Right forelimb (tissue), 1 donor: Measurements from ENCODE around the gene GRXCR2.

Source experiments
- DNase-seq: peaks from one replicate; pipeline ENCODE4 v3.0.0-alpha.2; 2018

Gene GRXCR2

DNA sequence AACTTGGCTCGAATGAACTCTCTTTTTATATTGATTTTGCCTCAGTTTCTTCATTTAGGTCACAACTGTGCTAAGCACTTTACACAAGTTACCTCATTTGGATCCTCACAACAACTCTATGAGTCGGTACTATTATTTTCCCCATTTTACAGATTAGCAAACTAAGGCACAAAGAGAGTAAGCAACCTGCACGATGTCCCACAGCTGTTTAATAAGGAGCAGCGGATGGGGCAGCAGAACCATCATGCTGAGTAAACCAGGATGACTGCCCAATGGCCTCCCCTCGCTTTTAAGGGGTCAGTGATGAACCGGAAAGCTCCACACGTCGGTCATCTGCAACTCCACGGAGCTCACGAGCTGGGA, 38.3 kb downstream of the GRXCR2 start:
- no peak for DNase-seq

DNA sequence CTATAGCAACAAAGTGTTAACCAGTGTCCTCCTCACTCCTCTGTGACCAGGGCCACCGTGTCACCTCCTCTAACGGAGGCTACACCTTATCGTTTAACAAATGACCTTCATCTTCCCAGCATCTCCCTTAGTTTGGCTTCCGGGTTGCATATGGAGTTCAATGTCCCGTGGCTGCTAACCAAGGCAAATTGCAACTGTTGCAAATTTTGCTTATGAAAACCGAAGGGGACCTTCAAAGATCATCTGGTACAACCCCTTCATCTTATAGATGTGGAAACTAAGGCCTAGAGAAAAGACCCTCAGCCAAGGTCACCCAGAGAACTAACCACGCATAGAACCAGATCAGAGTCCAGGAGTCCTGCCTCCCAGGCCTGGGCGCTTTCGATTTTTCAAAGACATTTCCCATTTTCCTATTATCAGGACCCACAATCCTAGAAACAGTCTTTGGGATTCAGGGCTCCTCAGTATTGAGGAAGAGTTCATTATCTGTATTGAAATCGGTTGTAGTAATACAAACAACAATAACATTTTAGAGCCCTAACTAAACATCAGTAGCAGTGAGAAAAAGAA, 39.1 kb downstream of the GRXCR2 start:
- DNase-seq = no peak

DNA sequence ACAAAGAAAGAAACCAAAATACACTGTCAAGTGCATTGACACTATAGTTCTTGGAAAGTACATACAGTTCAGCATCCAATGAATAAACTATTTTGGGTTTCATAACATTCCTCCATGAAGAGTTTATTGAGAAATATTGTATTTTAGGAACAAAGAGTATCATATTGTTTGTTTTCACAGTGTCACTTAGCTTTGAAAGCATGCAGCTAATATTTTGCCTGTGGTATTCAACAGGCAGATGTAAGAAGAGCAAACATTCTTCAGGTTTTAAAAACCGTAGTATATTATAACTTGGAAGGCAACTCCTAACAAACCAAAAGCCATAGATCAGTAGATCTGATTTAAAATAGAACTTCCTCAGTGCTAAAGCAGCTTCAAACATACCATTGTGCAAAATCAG, 42.2 kb downstream of the GRXCR2 start:
- no peak for DNase-seq

DNA sequence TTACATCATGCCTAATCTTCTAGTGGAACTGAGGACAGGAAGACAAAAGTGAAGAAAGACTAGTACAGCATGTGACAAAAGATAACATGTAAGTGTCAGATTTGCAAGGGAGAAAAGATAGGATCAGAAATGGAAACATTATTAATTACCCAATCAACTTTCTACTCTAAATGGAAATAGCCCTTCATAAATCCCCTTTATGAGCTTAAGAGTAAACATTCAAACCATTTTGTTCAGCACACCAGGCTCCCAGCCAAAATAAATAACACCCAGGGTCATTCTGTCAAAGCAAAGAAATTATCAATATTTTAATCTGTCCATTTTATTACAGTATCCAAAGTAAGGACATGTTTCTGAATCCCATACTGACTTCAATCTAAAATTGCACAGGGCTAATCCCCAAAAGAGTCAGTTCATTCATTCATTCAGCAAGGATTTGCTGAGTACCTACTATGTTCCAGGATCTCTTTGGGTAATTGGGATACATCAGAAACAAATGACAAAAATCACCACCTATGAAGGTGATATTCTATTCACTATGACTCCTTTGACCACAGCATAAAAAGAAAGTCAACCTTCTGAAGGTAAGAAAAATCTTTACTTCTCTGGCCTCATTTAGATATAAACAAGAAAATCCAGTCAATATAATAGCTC, 43.0 kb downstream of the GRXCR2 start:
- no peak for DNase-seq

DNA sequence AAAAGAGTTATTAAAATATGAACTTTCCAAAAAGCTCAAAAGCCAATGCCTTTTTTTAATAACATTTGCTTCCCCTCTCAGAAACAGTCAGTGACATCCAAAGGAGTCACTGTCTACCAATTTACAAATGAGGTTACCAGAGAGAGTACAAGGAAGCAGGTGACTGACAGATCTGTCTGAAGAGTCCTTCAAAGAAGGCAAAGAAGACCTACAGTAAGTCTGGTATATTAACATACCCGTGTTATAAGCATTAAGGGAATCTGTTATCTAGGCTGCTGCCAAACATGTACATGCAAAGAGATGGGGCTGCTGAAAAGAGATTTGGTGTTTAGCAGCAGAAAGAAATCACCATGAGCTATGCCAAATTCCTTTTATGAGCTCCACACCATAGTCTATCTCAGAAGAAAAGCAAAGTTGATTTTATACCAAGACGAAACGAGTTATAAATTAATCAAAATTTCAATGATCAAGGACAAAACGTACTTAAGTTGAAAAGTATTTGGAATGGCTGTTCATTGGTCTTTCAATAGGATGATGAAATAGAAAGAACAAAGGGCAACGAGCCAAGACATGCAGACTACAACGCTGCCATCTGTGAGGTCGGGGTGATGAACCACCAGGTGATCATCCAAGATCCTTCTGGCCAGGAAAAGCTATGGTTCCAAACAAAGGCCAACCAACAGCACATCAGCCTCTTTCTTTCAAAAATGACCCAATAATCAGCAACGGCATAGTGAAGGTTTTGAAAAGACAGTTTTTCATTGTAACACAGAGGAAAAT, 45.7 kb downstream of the GRXCR2 start:
- DNase-seq = no peak

DNA sequence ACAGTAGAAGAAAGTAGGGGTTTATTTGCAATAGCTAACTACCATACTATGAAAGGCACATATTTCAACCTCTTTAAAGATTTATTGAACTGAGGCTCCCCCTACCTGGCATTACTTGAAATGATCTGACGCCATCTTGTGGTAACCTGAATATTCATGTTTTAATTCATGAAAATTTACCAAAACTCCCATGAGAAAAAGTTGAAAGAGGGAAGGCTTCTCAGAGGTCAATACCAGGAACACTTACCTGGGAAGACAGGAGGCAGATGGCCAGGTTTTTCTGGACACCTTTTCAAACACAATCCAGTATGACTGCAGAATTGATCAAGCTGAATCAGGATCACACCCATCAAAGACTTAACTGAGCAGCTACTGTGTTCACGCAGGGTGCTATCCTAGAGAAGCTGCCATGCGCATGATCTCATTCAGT, 47.0 kb downstream of the GRXCR2 start:
- DNase-seq = no peak

DNA sequence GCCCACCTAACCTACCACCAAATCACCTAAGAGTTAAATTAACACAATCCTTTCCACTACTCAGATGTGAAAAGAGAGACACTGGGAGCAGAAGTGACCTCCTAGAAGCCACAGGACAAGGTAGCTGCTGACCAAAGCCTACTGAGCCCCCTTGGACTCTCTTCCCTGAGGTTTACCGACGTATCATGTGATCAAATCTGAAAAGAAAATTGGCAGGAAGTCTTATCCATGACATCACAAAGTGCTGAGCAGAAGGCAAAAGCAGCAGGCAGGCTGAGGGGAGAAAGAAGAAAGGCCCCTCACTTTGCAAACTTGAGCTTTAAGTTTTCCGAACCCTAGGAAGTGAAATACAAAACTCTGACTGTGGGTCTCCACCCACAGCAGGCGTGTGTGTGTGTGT, 48.8 kb downstream of the GRXCR2 start:
- DNase-seq = no peak

DNA sequence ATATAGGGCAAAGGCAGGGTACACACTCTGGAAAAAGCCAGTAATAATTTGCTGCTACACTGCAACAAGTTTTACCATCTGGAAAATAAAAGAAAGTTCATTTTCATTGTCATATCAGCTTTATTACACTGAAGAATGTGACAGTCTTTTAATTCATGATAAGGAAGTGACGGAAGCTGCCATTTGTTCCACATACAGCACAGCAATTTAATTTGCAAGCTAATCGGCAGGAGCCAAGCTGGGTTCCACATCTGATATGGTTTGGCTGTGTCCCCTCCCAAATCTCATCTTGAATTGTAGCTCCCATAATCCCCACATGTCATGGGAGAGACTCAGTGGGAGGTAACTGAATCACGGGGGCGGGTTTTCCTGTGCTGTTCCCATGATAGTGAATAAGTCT, 54.2 kb downstream of the GRXCR2 start:
- DNase-seq = no peak

DNA sequence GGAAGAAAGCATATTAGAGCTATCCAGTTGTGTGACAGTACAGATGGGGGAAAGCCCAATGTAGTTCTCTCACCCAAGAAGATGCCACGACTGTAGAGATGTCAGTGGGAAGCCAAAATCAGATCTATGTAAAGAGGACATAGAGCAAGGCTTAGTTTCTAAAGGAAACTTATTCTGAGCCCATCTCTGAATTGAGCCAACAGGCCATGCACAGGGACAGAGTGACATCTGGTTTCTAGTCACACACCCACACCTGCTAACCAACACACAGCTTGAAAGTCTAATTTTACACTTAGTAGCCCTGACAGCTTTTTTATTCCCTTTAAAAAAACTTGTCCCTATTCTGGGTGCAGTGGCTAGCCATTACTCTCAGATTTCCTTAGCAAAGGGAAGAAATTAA, 59.9 kb downstream of the GRXCR2 start:
- DNase-seq = no peak

DNA sequence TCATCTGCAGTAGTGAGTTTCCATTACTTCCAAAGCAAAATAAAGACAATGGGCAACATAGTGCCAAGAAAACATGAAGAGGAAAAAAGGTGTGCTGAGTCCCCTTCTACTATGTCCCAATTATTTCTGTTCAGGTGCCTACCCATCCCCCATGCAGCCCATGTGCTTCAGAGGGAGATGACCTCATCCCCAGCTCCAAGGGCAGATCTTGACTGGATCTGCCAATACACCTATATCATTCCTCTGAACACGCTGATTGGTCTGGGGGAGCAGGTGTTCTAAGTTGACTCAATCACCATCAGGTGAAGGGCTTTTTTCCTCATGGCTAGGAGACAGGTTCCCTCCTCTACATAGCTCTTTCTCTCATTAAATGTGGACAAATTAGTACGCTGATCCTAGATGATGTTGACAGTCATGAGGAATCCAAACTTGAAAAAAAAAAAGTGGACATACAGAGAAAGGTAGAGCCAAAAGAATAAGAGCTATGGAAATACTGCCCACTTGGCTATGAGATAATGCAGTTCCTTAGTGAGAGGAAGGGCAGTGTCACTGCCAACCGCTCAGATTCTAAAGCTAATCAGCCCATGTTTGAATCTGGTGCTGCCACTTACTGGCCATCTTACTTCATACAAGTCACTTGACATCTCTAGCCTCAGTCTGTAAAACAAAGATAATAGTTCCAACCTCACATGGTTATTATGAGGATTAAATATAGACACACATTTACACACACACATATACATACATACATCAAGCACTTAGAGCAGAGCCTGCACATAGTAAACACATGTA, 60.8 kb downstream of the GRXCR2 start:
- no peak for DNase-seq
